MCF 10A (cell line): ENCODE measurements around the gene CCDC12. TPM values are rescaled to one million over a fixed set of nuclear protein-coding genes. Genes with fewer than 3 reads are reported as not detected.

Source experiments
- BruUV-seq: library from RNA; stranded (reverse); fragments of 400-500 nt; replicated peaks from 2 replicates; lab custom pipeline; 2021; lab: Mats Ljungman, UMichigan
- CTCF ChIA-PET: fragments of 300-600 bp; sonication (Branson Sonifier 250); formaldehyde crosslinking; extraction: SDS; loops from one replicate; lab custom pipeline; 2021; ENCODE audit warnings: antibody characterized with exemption, inconsistent platforms; lab: Yijun Ruan, JAX
- POLR2A ChIA-PET: fragments of 300-600, 350-650 bp; sonication (Branson Sonifier 250); formaldehyde crosslinking; extraction: SDS; loops from one replicate; lab custom pipeline; 2020; ENCODE audit warnings: antibody characterized with exemption, inconsistent platforms; lab: Yijun Ruan, JAX
- DNase-seq: peaks from one replicate; pipeline ENCODE4 v3.0.0-alpha.2; 2018; ENCODE audit not compliant: unreplicated experiment
- H3K27ac Mint-ChIP-seq: one replicate; pipeline ENCODE4 v1.8.0; 2022; ENCODE audit warnings: mild to moderate bottlenecking, low read depth, mixed read lengths; ENCODE audit not compliant: unreplicated experiment
- H3K27me3 Mint-ChIP-seq: one replicate; pipeline ENCODE4 v1.8.0; 2022; ENCODE audit warnings: mixed read lengths; ENCODE audit not compliant: insufficient read depth, unreplicated experiment
- H3K36me3 Mint-ChIP-seq: one replicate; pipeline ENCODE4 v1.8.0; 2022; ENCODE audit warnings: mild to moderate bottlenecking, moderate library complexity, mixed read lengths; ENCODE audit not compliant: insufficient read depth, unreplicated experiment
- H3K4me1 Mint-ChIP-seq: one replicate; pipeline ENCODE4 v1.8.0; 2022; ENCODE audit warnings: mixed read lengths; ENCODE audit not compliant: insufficient read depth, unreplicated experiment
- H3K4me3 Mint-ChIP-seq: one replicate; pipeline ENCODE4 v1.8.0; 2022; ENCODE audit warnings: mild to moderate bottlenecking, moderate library complexity, mixed read lengths; ENCODE audit not compliant: unreplicated experiment
- H3K9me3 Mint-ChIP-seq: one replicate; pipeline ENCODE4 v1.8.0; 2022; ENCODE audit warnings: mixed read lengths; ENCODE audit not compliant: unreplicated experiment
- CTCF ChIP-seq: fragments of 200-600 bp; IDR thresholded peaks from one replicate; pipeline ENCODE4 v1.8.0; 2022; ENCODE audit warnings: antibody characterized with exemption, mild to moderate bottlenecking; ENCODE audit not compliant: unreplicated experiment
- intact Hi-C: fragments of 100-400 bp; cut with micrococcal nuclease; formaldehyde crosslinking; loops from 2 replicates; pipeline ENCODE4 v1.14.1; 2022
- total RNA-seq: library from RNA; stranded (reverse); gene quantifications from 2 replicates; pipeline ENCODE4 v1.2.3, GENCODE V29; 2022

Gene CCDC12
- total RNA-seq, 1 experiment from 2014 or later: 45.9 TPM

- no TSS peak for BruUV-seq
- H3K36me3 Mint-ChIP-seq: no peaks in the 10 kb centered on the region
- intact Hi-C loops: no loop called here
- H3K27ac Mint-ChIP-seq: no peak overlapping the region
- H3K9me3 Mint-ChIP-seq: no peaks in the 10 kb centered on the region
- POLR2A ChIA-PET: no interaction called here
- H3K4me3 Mint-ChIP-seq: no peak overlapping the region
- TF ChIP-seq CTCF: no peak
- peaks cover 22% of the 10 kb centered on the region for H3K27me3 Mint-ChIP-seq
- CTCF ChIA-PET: interaction anchor here (0.9 kb wide), 1 partner anchor 8 kb away, joined by 3 read pairs; no protein-coding TSS in a partner anchor
- DNase-seq: no peak
- H3K4me1 Mint-ChIP-seq: no peaks in the 10 kb centered on the region
These were observed 101.0 kb downstream of the CCDC12 start for GRCh38 chr3:46875560-46875959.

- peaks cover 23% of the 10 kb centered on the region for H3K27me3 Mint-ChIP-seq
- no peaks in the 10 kb centered on the region for H3K36me3 Mint-ChIP-seq
- TF ChIP-seq CTCF: no peak
- H3K4me1 Mint-ChIP-seq: no peaks in the 10 kb centered on the region
- no TSS peak for BruUV-seq
- no peak overlapping the region for H3K27ac Mint-ChIP-seq
- intact Hi-C loops: no loop called here
- no peak for DNase-seq
- ChIA-PET CTCF (interaction anchor here (0.8 kb wide), 1 partner anchor 23 kb away, joined by 3 read pairs; no protein-coding TSS in a partner anchor), POLR2A (no interaction called here)
- H3K4me3 Mint-ChIP-seq: no peak overlapping the region
- no peaks in the 10 kb centered on the region for H3K9me3 Mint-ChIP-seq
These were observed 102.1 kb downstream of the CCDC12 start for GRCh38 chr3:46874430-46874829.

DNA sequence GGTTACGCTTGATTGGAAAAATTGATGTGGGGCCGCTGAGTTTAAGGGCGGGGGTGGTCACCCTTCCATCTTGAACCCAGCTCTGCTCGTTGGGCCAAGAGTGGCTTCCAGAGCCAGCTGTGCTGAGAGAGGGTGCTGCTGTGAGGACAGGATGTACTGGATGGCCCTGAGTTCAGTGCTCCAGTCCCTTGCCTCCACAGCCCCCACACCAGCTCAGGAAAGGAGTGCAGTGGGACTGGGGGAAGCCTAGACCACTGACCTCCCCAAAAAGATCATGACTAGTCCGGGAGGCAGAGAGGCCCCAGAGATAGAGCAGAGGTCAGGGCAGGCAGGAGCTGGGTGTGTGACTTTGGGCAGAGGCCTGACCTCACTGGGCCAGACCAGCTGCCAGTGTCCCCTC lies 103.0 kb downstream of the CCDC12 start:
- Mint-ChIP-seq H3K27ac (no peak overlapping the region), H3K9me3 (no peaks in the 10 kb centered on the region), H3K4me1 (no peaks in the 10 kb centered on the region), H3K36me3 (no peaks in the 10 kb centered on the region), H3K4me3 (no peak overlapping the region), H3K27me3 (peaks cover 25% of the 10 kb centered on the region)
- ChIA-PET CTCF (interaction anchor here (0.6 kb wide), 1 partner anchor 41 kb away, joined by 8 read pairs; no protein-coding TSS in a partner anchor), POLR2A (interaction anchor here (0.6 kb wide), 1 partner anchor 71 kb away, joined by 3 read pairs; no protein-coding TSS in a partner anchor)
- no peak for DNase-seq
- no TSS peak for BruUV-seq
- no peak for TF ChIP-seq CTCF
- intact Hi-C loops: no loop called here

Other genes with a start within 250 kb of the CCDC12 start
- not detected in 2 replicates for gene MYL3, start 113.3 kb downstream of the CCDC12 start, total RNA-seq
- gene PTH1R, start 99.0 kb downstream of the CCDC12 start, total RNA-seq: not detected in 2 replicates
- gene NBEAL2, start 2.9 kb upstream of the CCDC12 start, total RNA-seq: 14.2 and 20.2 TPM in 2 replicates
- 35.8 and 38.0 TPM in 2 replicates for gene SETD2, start 187.4 kb upstream of the CCDC12 start, total RNA-seq